Gastrocnemius medialis (tissue), 4 donors: ENCODE data around the gene PCDHAC2. TPM values are rescaled to one million over a fixed set of nuclear protein-coding genes. Genes with fewer than 3 reads are reported as not detected.

Experiments
- ATAC-seq, 2 donors: fragments of 150-250 bp; one replicate each; pipeline ENCODE4 v1.9.1; 2016
- DNase-seq, 2 donors: peaks; one replicate each; pipeline ENCODE4 v3.0.0-alpha.2; 2019
- H3K27ac ChIP-seq, 4 donors: fragments of 200-600 bp; sonication (generic); 1 replicate in 1 of 4; 2 replicates in 3 of 4; pipeline ENCODE4 v1.5.1; 2016 to 2018; ENCODE audit warnings: mild to moderate bottlenecking in 2 of 4, moderate library complexity in 1 of 4
- H3K27me3 ChIP-seq, 3 donors: fragments of 200-600 bp; sonication (generic) in 2 of 3; 1 replicate in 1 of 3; 2 replicates in 2 of 3; pipeline versions ENCODE4 v1.5.1 to v1.6.0; 2016 to 2019; ENCODE audit warnings: mild to moderate bottlenecking in 1 of 3, moderate library complexity in 1 of 3
- H3K36me3 ChIP-seq, 2 donors: fragments of 200-600 bp; sonication (generic) in 1 of 2; one replicate each; pipeline ENCODE4 v1.5.1; 2017 to 2018
- H3K4me1 ChIP-seq, 2 donors: fragments of 200-600 bp; sonication (generic) in 1 of 2; one replicate each; pipeline ENCODE4 v1.5.1; 2016 to 2017; ENCODE audit warnings: mild to moderate bottlenecking in 2 of 2
- H3K4me3 ChIP-seq, 4 donors: fragments of 200-600 bp; sonication (generic) in 3 of 4; 1 replicate in 1 of 4; 2 replicates in 3 of 4; pipeline ENCODE4 v1.5.1; 2016 to 2019; ENCODE audit warnings: mild to moderate bottlenecking in 2 of 4
- H3K9me3 ChIP-seq, 3 donors: fragments of 200-600 bp; sonication (generic) in 2 of 3; 1 replicate in 1 of 3; 2 replicates in 2 of 3; pipeline ENCODE4 v1.5.1; 2016 to 2019
- POLR2A ChIP-seq, 2 donors: fragments of 450-650 bp; IDR thresholded peaks; one replicate each; pipeline ENCODE4 v1.6.1; 2017; ENCODE audit warnings: antibody characterized with exemption in 2 of 2, mild to moderate bottlenecking in 2 of 2, moderate library complexity in 2 of 2
- in situ Hi-C, 4 donors: fragments of 200-750 bp; cut with MboI; loops; one replicate each; pipeline versions ENCODE4 v1.15.0 to v1.8.0; 2017; ENCODE audit warnings: low sequenced_read_pairs in 4 of 4
- intact Hi-C: fragments of 100-400 bp; cut with DNase I; formaldehyde crosslinking; loops from one replicate; pipeline ENCODE4 v1.15.1; 2023; ENCODE audit warnings: low total_unique reads
- total RNA-seq, 4 donors: library from RNA; depleted of rRNA; stranded (reverse); fragments of >200 nt; gene quantifications; one replicate each; pipeline versions ENCODE4 v1.1.0 to v1.2.3, GENCODE V29; 2016
- TF ChIP-seq, protein P1 (sequence below), 5 experiments: fragments of 450-650 bp in 3 of 5; fragments of 200-600 bp in 2 of 5; sonication (generic) in 2 of 5; IDR thresholded peaks in 4 of 5; conservative IDR thresholded peaks in 1 of 5; 1 replicate in 4 of 5; 2 replicates in 1 of 5; pipeline ENCODE4 v1.5.1; 2016 to 2019; ENCODE audit warnings: antibody characterized with exemption in 5 of 5, mild to moderate bottlenecking in 3 of 5, moderate library complexity in 3 of 5

PCDHAC2 gene
- total RNA-seq, 4 donors from 2014 or later, result 0.03 to 0.13 TPM; not detected in 2

- TF ChIP-seq POLR2A (IDR thresholded peaks at IDR 0.05), result no peak
- TF ChIP-seq, protein P1, sequence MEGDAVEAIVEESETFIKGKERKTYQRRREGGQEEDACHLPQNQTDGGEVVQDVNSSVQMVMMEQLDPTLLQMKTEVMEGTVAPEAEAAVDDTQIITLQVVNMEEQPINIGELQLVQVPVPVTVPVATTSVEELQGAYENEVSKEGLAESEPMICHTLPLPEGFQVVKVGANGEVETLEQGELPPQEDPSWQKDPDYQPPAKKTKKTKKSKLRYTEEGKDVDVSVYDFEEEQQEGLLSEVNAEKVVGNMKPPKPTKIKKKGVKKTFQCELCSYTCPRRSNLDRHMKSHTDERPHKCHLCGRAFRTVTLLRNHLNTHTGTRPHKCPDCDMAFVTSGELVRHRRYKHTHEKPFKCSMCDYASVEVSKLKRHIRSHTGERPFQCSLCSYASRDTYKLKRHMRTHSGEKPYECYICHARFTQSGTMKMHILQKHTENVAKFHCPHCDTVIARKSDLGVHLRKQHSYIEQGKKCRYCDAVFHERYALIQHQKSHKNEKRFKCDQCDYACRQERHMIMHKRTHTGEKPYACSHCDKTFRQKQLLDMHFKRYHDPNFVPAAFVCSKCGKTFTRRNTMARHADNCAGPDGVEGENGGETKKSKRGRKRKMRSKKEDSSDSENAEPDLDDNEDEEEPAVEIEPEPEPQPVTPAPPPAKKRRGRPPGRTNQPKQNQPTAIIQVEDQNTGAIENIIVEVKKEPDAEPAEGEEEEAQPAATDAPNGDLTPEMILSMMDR (IDR thresholded peaks at IDR 0.05 in 4 of 5, conservative IDR thresholded peaks at IDR 0.05 in 1 of 5), result no peak
- Histone ChIP-seq H3K27ac (no peak overlapping the region), H3K9me3 (no peaks in the 10 kb centered on the region), H3K36me3 (no peaks in the 10 kb centered on the region), H3K4me1 (no peaks in the 10 kb centered on the region), H3K4me3 (no peak overlapping the region), H3K27me3 (peaks cover 0 to 2% (median 0%) of the 10 kb centered on the region in 3 donors)
- in situ Hi-C loops (no loop called here), intact Hi-C loops (no loop called here)
- no peak for ATAC-seq
- DNase-seq, result no peak
Observed at GRCh38 chr5:140982083-140982716, 15.9 kb downstream of the PCDHAC2 start.

DNA sequence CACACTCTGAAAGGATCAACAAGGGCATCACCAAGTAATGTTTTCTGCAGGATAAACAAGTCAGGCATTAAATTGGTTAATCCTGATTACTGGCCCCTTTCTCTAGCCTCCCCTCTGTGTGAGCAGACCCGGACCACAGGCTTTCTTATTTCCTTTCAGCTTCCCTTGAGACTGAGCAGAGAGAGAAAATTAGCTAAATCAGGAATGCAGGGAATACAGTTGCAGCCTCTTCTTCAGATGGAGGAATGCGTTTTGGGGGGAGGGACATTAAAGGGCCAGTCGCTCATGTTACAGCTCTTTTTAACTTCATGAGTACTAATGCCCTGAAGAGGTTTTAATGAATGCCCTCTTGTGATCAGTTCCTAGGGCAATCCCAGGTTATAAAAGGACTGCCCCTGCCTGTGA lies 19.8 kb downstream of the PCDHAC2 start:
- ATAC-seq (no peak), DNase-seq (no peak)
- in situ Hi-C loops, result no loop called here
- Histone ChIP-seq H3K9me3 (no peaks in the 10 kb centered on the region), H3K4me3 (no peak overlapping the region), H3K27me3 (peaks cover 0 to 2% (median 0%) of the 10 kb centered on the region in 3 donors), H3K4me1 (no peaks in the 10 kb centered on the region), H3K27ac (no peak overlapping the region), H3K36me3 (no peaks in the 10 kb centered on the region)
- TF ChIP-seq POLR2A (IDR thresholded peaks at IDR 0.05), result no peak
- TF ChIP-seq, protein P1 (IDR thresholded peaks at IDR 0.05 in 4 of 5, conservative IDR thresholded peaks at IDR 0.05 in 1 of 5), result no peak
- intact Hi-C loops, result no loop called here

GRCh38 chr5:140988100-140988499 lies 21.8 kb downstream of the PCDHAC2 start:
- DNase-seq, result no peak
- intact Hi-C loops (no loop called here), in situ Hi-C loops (no loop called here)
- no peaks in the 10 kb centered on the region for H3K36me3 ChIP-seq
- H3K27ac ChIP-seq, result no peak overlapping the region
- H3K4me3 ChIP-seq, result no peak overlapping the region
- no peaks in the 10 kb centered on the region for H3K4me1 ChIP-seq
- H3K27me3 ChIP-seq, result peaks cover 0 to 2% (median 0%) of the 10 kb centered on the region in 3 donors
- no peaks in the 10 kb centered on the region for H3K9me3 ChIP-seq
- TF ChIP-seq, protein P1 (IDR thresholded peaks at IDR 0.05 in 4 of 5, conservative IDR thresholded peaks at IDR 0.05 in 1 of 5), result no peak
- no peak for TF ChIP-seq POLR2A (IDR thresholded peaks at IDR 0.05)
- ATAC-seq, result no peak

DNA sequence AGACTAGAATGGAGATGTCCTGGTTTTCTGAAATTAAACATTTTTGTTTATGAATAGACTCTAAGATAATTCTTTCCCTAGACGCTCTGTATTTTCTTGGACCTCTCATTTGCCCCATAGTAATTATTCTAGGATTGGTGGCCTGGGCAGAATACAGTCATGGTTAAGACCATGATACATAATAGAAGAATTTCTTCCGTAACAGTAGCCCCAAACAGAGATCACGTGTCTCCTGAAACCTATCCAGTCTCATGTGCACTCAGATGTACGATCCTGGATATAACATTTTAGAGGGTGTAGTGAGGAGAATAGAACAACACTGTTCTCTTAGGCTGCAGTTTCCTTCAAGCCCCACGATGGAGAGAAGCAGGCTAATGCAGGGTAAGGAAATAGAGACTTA lies 22.3 kb downstream of the PCDHAC2 start:
- H3K36me3 ChIP-seq, result no peaks in the 10 kb centered on the region
- H3K4me1 ChIP-seq, result no peaks in the 10 kb centered on the region
- intact Hi-C loops (no loop called here), in situ Hi-C loops (no loop called here)
- no peaks in the 10 kb centered on the region for H3K9me3 ChIP-seq
- ATAC-seq (no peak), DNase-seq (no peak)
- no peak for TF ChIP-seq POLR2A (IDR thresholded peaks at IDR 0.05)
- no peak overlapping the region for H3K27ac ChIP-seq
- no peak overlapping the region for H3K4me3 ChIP-seq
- peaks cover 0 to 2% (median 0%) of the 10 kb centered on the region in 3 donors for H3K27me3 ChIP-seq

DNA sequence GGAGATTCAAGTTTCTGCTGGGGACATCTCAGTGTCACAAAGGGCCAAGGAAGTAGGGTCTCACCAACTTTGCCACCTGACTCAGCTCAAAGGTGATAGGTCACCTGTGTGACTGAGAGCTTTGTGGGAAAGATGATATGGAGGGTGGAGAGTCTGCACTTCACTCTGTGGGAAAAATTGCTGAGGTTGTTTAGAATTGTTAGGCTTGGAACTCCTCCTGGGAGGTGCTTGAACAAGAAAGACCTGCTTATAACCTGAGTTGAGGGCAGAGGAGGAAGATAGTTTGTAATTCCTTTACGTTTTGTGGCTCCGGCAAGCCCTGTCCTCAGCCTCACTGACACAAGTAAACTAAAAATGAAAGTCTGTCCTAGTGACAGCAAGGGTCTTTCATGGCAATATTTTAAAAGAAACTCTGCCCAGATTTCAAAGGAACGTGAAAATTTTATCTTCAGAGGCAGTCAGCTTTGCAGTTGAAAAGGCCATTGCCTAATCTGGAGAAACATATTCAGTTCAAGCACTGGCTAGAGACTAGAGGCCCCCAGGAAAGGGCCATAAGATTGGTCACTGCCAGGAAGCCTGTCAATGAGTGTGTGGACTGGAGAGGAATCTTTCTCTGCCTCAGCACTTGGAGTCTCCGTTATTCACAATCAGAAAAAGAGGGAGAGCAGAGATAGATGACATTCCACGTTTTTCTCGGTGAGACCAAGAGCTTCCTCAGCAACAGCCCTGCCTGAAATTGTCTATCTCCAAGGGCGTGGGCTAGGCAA lies 23.2 kb downstream of the PCDHAC2 start:
- H3K9me3 ChIP-seq, result no peaks in the 10 kb centered on the region
- no peak overlapping the region for H3K4me3 ChIP-seq
- no peaks in the 10 kb centered on the region for H3K36me3 ChIP-seq
- TF ChIP-seq POLR2A (IDR thresholded peaks at IDR 0.05), result no peak
- TF ChIP-seq, protein P1 (IDR thresholded peaks at IDR 0.05 in 4 of 5, conservative IDR thresholded peaks at IDR 0.05 in 1 of 5), result no peak
- intact Hi-C loops, result no loop called here
- ATAC-seq, result no peak
- no peak overlapping the region for H3K27ac ChIP-seq
- H3K27me3 ChIP-seq, result peaks cover 0 to 2% (median 0%) of the 10 kb centered on the region in 3 donors
- H3K4me1 ChIP-seq, result no peaks in the 10 kb centered on the region
- no peak for DNase-seq
- in situ Hi-C loops, result no loop called here
